BE2C (cell line): Measurements from ENCODE around the gene ZNF518A.
"Not testable (repeated sequence)": the region's sequence is repeated elsewhere in the genome, so short reads cannot be mapped to it uniquely, and the experiment has no call there.

Experiments
- DNase-seq: peaks from one replicate; pipeline ENCODE4 v3.0.0-alpha.2; 2020
- H3K27me3 ChIP-seq: fragments of 250-450 bp; sonication (Bioruptor Pico); 2 replicates; pipeline ENCODE4 v1.5.1; 2020; ENCODE audit warnings: mild to moderate bottlenecking
- H3K36me3 ChIP-seq: fragments of 250-450 bp; sonication (Bioruptor Pico); 2 replicates; pipeline ENCODE4 v1.5.1; 2020; ENCODE audit warnings: mild to moderate bottlenecking
- H3K4me1 ChIP-seq: fragments of 250-450 bp; sonication (Bioruptor Pico); 2 replicates; pipeline ENCODE4 v1.5.1; 2020
- H3K4me3 ChIP-seq: 2 replicates; pipeline ENCODE4 v1.5.1; 2011; ENCODE audit warnings: low read depth, low read length
- H3K9me3 ChIP-seq: fragments of 250-450 bp; sonication (Bioruptor Pico); 2 replicates; pipeline ENCODE4 v1.5.1; 2020
- CTCF ChIP-seq: IDR thresholded peaks from 2 replicates; pipeline ENCODE4 v1.5.1; 2012; ENCODE audit warnings: mild to moderate bottlenecking, low read depth, low read length

ZNF518A gene

GRCh38 chr10:96176985-96177384 lies 46.9 kb downstream of the ZNF518A start:
- no peak for DNase-seq
- H3K4me3 ChIP-seq, result no peak overlapping the region
- H3K4me1 ChIP-seq, result no peaks in the 10 kb centered on the region
- no peaks in the 10 kb centered on the region for H3K36me3 ChIP-seq
- TF ChIP-seq CTCF, result no peak
- H3K27me3 ChIP-seq, result no peaks in the 10 kb centered on the region
- no peaks in the 10 kb centered on the region for H3K9me3 ChIP-seq

- no peak for TF ChIP-seq CTCF
- no peak for DNase-seq
- Histone ChIP-seq H3K4me3 (no peak overlapping the region), H3K27me3 (peaks cover 4% of the 10 kb centered on the region), H3K4me1 (no peaks in the 10 kb centered on the region), H3K36me3 (no peaks in the 10 kb centered on the region), H3K9me3 (no peaks in the 10 kb centered on the region)
Observed at GRCh38 chr10:96188421-96188820, 58.3 kb downstream of the ZNF518A start.

GRCh38 chr10:96188916-96189315 lies 58.8 kb downstream of the ZNF518A start:
- H3K4me1 ChIP-seq, result no peaks in the 10 kb centered on the region
- no peak for DNase-seq
- peaks cover 5% of the 10 kb centered on the region for H3K27me3 ChIP-seq
- no peak for TF ChIP-seq CTCF
- H3K9me3 ChIP-seq, result no peaks in the 10 kb centered on the region
- H3K36me3 ChIP-seq, result no peaks in the 10 kb centered on the region
- no peak overlapping the region for H3K4me3 ChIP-seq

- not testable (repeated sequence) for H3K4me1 ChIP-seq, H3K9me3 ChIP-seq, H3K36me3 ChIP-seq, H3K27me3 ChIP-seq, H3K4me3 ChIP-seq, DNase-seq
Observed at GRCh38 chr10:96189505-96189904, 59.4 kb downstream of the ZNF518A start.

GRCh38 chr10:96201525-96201924 lies 71.4 kb downstream of the ZNF518A start:
- Histone ChIP-seq H3K36me3 (no peaks in the 10 kb centered on the region), H3K9me3 (no peaks in the 10 kb centered on the region), H3K4me3 (no peak overlapping the region), H3K27me3 (no peaks in the 10 kb centered on the region), H3K4me1 (no peaks in the 10 kb centered on the region)
- DNase-seq, result no peak
- no peak for TF ChIP-seq CTCF

- no peaks in the 10 kb centered on the region for H3K36me3 ChIP-seq
- TF ChIP-seq CTCF, result no peak
- 0 out of 2 replicates have a peak, but pooled peaks cover 4% of the 10 kb centered on the region for H3K27me3 ChIP-seq
- H3K4me3 ChIP-seq, result no peak overlapping the region
- no peaks in the 10 kb centered on the region for H3K9me3 ChIP-seq
- H3K4me1 ChIP-seq, result no peaks in the 10 kb centered on the region
- no peak for DNase-seq
Observed at GRCh38 chr10:96205580-96205979, 75.5 kb downstream of the ZNF518A start.

- Histone ChIP-seq H3K27me3 (peaks cover 11% of the 10 kb centered on the region; the same call in 1 of the 2 replicates), H3K4me3 (no peak overlapping the region), H3K9me3 (no peaks in the 10 kb centered on the region), H3K4me1 (no peaks in the 10 kb centered on the region), H3K36me3 (no peaks in the 10 kb centered on the region)
- no peak for DNase-seq
- TF ChIP-seq CTCF, result no peak
Observed at GRCh38 chr10:96208271-96208670, 78.2 kb downstream of the ZNF518A start.
